ENCODE results near the gene ITPRID2.

The ITPRID2 gene

GRCh38 chr2:181879295-181879694 is 12.2 kb upstream of the ITPRID2 start:
- TF ChIP-seq, protein P1, sequence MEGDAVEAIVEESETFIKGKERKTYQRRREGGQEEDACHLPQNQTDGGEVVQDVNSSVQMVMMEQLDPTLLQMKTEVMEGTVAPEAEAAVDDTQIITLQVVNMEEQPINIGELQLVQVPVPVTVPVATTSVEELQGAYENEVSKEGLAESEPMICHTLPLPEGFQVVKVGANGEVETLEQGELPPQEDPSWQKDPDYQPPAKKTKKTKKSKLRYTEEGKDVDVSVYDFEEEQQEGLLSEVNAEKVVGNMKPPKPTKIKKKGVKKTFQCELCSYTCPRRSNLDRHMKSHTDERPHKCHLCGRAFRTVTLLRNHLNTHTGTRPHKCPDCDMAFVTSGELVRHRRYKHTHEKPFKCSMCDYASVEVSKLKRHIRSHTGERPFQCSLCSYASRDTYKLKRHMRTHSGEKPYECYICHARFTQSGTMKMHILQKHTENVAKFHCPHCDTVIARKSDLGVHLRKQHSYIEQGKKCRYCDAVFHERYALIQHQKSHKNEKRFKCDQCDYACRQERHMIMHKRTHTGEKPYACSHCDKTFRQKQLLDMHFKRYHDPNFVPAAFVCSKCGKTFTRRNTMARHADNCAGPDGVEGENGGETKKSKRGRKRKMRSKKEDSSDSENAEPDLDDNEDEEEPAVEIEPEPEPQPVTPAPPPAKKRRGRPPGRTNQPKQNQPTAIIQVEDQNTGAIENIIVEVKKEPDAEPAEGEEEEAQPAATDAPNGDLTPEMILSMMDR (conservative IDR thresholded peaks at IDR 0.05; ENCODE audit: low read depth, low read length): no peak
- no peak for DNase-seq (ENCODE audit: low read depth)
- H3K4me3 ChIP-seq (ENCODE audit: low read length): no peak overlapping the region

DNA sequence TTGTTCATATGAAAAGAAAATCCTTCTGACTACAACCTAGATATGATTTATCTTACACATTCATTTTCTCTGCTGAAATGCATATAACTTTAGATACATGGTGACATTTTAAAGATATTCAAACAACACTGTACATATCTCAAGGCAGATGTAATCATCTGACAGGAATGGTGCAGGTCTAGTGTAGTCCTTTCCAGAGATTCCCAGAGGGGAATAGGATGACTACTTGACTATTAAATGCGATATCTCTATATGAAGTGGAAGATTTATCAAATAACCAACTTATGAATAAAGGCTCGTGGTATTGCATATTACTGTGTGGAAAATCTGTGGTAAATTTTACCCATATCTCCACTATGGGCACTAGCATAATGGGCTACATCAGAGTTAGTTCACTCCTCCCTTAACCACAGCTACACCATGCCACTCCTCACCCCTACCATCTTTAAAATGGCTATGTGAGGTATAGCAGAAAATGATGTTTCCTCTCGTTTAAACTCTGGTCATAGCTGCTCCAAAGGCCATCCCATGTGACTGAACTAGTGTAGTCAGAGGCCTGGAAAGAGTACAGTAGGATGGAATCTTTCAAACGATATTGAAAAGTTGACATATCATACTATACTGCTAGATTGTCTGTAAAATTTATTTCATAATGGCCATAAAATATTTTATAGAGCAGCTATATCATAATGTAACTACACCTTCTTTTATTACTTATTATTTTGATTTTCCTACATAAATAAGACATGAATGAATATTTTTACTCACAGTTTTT is 9.1 kb upstream of the ITPRID2 start:
- TF ChIP-seq, protein P1 (conservative IDR thresholded peaks at IDR 0.05; ENCODE audit: low read depth, low read length): no peak
- no peak for DNase-seq (ENCODE audit: low read depth)
- no peak overlapping the region for H3K4me3 ChIP-seq (ENCODE audit: low read length)

DNA sequence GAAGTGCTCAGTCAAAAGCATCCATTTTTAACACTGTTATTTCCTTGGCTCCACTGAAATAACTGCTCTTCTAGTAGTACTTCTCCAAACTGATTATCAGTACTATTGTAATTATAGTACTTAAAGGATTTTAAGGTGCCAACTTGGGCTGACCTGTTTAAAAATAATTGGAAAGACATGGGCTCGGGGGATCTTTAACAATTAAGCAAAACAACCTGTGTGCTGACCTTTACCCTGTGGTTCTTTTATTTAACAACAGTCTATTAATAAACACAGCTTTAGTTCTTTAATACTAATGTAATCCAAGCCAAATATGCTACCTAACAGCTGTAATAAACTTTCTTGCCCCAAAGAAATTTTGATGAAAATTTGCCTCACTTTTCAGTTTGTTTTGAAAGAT is 6.9 kb upstream of the ITPRID2 start:
- TF ChIP-seq, protein P1 (conservative IDR thresholded peaks at IDR 0.05; ENCODE audit: low read depth, low read length): no peak
- H3K4me3 ChIP-seq (ENCODE audit: low read length): no peak overlapping the region
- no peak for DNase-seq (ENCODE audit: low read depth)

DNA sequence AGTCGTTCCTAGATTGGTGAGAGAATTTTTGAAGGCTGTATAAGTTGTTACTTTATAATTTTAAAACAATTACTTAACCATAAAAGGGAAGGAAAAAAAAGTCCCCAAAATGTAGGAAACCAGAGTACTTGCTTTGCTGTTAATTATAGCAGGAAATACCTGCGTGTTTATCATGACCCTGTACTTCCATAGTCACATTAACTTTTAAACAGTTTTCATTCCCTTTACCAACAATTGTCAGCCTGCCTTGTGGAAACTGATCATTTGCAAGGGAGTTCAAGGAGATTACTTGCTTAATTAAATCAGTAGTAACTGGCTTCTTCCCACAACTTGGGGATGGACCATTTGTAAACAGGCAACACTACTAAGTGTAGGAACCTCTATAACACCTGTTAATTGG is 6.4 kb upstream of the ITPRID2 start:
- no peak overlapping the region for H3K4me3 ChIP-seq (ENCODE audit: low read length)
- no peak for DNase-seq (ENCODE audit: low read depth)
- TF ChIP-seq, protein P1 (conservative IDR thresholded peaks at IDR 0.05; ENCODE audit: low read depth, low read length): no peak

DNA sequence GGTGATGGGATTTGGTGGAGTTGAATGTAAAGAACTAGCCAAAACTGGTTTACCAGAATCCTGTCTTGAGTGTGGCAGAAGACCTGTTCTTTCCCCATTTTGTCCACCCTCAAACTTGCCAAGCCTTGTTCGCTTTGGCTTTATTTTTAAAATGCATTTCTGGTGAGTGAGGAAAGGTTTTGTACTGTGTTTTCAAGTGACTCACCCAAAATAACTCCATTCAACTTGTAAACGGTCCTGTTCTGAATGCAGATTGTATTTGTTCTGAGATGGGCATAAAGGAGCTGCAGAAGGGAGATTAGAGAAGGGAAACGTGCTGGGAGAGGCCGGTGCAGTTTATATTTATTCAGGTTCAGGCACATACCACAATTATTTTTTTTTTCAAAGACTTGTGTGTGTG is 5.3 kb upstream of the ITPRID2 start:
- no peak overlapping the region for H3K4me3 ChIP-seq (ENCODE audit: low read length)
- TF ChIP-seq, protein P1 (conservative IDR thresholded peaks at IDR 0.05; ENCODE audit: low read depth, low read length): no peak
- DNase-seq (ENCODE audit: low read depth): no peak

- H3K4me3 ChIP-seq (ENCODE audit: low read length): no peak overlapping the region
- TF ChIP-seq, protein P1 (conservative IDR thresholded peaks at IDR 0.05; ENCODE audit: low read depth, low read length): no peak
- DNase-seq (ENCODE audit: low read depth): no peak
These were observed 4.5 kb upstream of the ITPRID2 start for GRCh38 chr2:181887045-181887444.

GRCh38 chr2:181889776-181890175 is 1.8 kb upstream of the ITPRID2 start:
- TF ChIP-seq, protein P1 (conservative IDR thresholded peaks at IDR 0.05; ENCODE audit: low read depth, low read length): no peak
- no peak for DNase-seq (ENCODE audit: low read depth)
- H3K4me3 ChIP-seq (ENCODE audit: low read length): no peak overlapping the region

All from retinal pigment epithelial cell (primary cell).